Mesenchymal stem cell (in vitro differentiated cells and primary cell): ENCODE data around the gene UFD1.

Source experiments
- DNase-seq: peaks from one replicate; pipeline ENCODE4 v3.0.0-alpha.2; 2013
- H2AFZ ChIP-seq: one replicate; pipeline ENCODE4 v1.6.1; 2013; ENCODE audit warnings: low read depth, mild to moderate bottlenecking, control low read depth, inconsistent platforms, low read length, moderate library complexity
- H2AK5ac ChIP-seq: 2 replicates; pipeline ENCODE4 v1.6.1; 2013; ENCODE audit warnings: low read length, moderate library complexity, mild to moderate bottlenecking, inconsistent platforms; ENCODE audit not compliant: severe bottlenecking
- H2BK120ac ChIP-seq: one replicate; pipeline ENCODE4 v1.6.1; 2013; ENCODE audit warnings: low read depth, mild to moderate bottlenecking, inconsistent platforms, low read length, moderate library complexity
- H2BK12ac ChIP-seq, 2 experiments: one replicate each; pipeline ENCODE4 v1.6.1; 2013; ENCODE audit warnings: inconsistent platforms in 2 of 2, low read length in 2 of 2, mild to moderate bottlenecking in 2 of 2, moderate library complexity in 2 of 2, control low read depth in 1 of 2
- H2BK15ac ChIP-seq: one replicate; pipeline ENCODE4 v1.6.1; 2013; ENCODE audit warnings: mild to moderate bottlenecking, low read depth, inconsistent platforms; ENCODE audit not compliant: poor library complexity, severe bottlenecking
- H2BK5ac ChIP-seq: 2 replicates; pipeline ENCODE4 v1.6.1; 2013; ENCODE audit warnings: low read depth, mild to moderate bottlenecking, low read length, control low read depth, inconsistent platforms; ENCODE audit not compliant: poor library complexity, severe bottlenecking
- H3K14ac ChIP-seq, 2 experiments: one replicate each; pipeline ENCODE4 v1.6.1; 2013; ENCODE audit warnings: inconsistent platforms in 2 of 2, low read length in 2 of 2, control low read depth in 1 of 2, mild to moderate bottlenecking in 1 of 2, moderate library complexity in 1 of 2
- H3K18ac ChIP-seq, 2 experiments: one replicate each; pipeline ENCODE4 v1.6.1; 2013; ENCODE audit warnings: inconsistent platforms in 2 of 2, low read length in 2 of 2, control low read depth in 1 of 2, low read depth in 1 of 2, mild to moderate bottlenecking in 1 of 2
- H3K23ac ChIP-seq, 2 experiments: one replicate each; pipeline ENCODE4 v1.6.1; 2013; ENCODE audit warnings: inconsistent platforms in 2 of 2, low read length in 2 of 2, mild to moderate bottlenecking in 2 of 2, moderate library complexity in 2 of 2, control low read depth in 1 of 2
- H3K27ac ChIP-seq: 2 replicates; pipeline ENCODE4 v1.5.1; 2013; ENCODE audit warnings: mild to moderate bottlenecking, moderate library complexity, low read length, control low read depth, inconsistent platforms; ENCODE audit not compliant: poor library complexity, severe bottlenecking
- H3K27me3 ChIP-seq, 2 experiments: 2 replicates each; pipeline versions ENCODE4 v1.6.1 to v1.7.0; 2013; ENCODE audit warnings: low read length in 2 of 2, mild to moderate bottlenecking in 2 of 2, moderate library complexity in 2 of 2, control low read depth in 1 of 2, inconsistent platforms in 1 of 2; ENCODE audit not compliant: control insufficient read depth in 1 of 2, insufficient read depth in 1 of 2
- H3K36me3 ChIP-seq, 2 experiments: 2 replicates each; pipeline versions ENCODE4 v1.6.1 to v1.7.0; 2013; ENCODE audit warnings: low read length in 2 of 2, control low read depth in 1 of 2, inconsistent platforms in 1 of 2, low read depth in 1 of 2, mild to moderate bottlenecking in 1 of 2; ENCODE audit not compliant: insufficient read depth in 2 of 2, control insufficient read depth in 1 of 2
- H3K4ac ChIP-seq, 2 experiments: one replicate each; pipeline ENCODE4 v1.6.1; 2013; ENCODE audit warnings: inconsistent platforms in 2 of 2, low read length in 2 of 2, mild to moderate bottlenecking in 2 of 2, moderate library complexity in 2 of 2, control low read depth in 1 of 2, low read depth in 1 of 2
- H3K4me1 ChIP-seq: 2 replicates; pipeline ENCODE4 v1.6.1; 2013; ENCODE audit warnings: low read depth, low read length, control low read depth; ENCODE audit not compliant: control insufficient read depth, insufficient read depth
- H3K4me2 ChIP-seq: 2 replicates; pipeline ENCODE4 v1.6.1; 2013; ENCODE audit warnings: low read length, mild to moderate bottlenecking, inconsistent platforms; ENCODE audit not compliant: poor library complexity, severe bottlenecking
- H3K4me3 ChIP-seq, 2 experiments: 2 replicates each; pipeline versions ENCODE4 v1.5.1 to v1.7.0; 2013; ENCODE audit warnings: low read length in 2 of 2, mild to moderate bottlenecking in 2 of 2, control low read depth in 1 of 2, low read depth in 1 of 2; ENCODE audit not compliant: insufficient read depth in 1 of 2
- H3K79me1 ChIP-seq: replicated peaks from 2 replicates; pipeline ENCODE4 v1.6.1; 2013; ENCODE audit warnings: mild to moderate bottlenecking, control low read depth, low read length, inconsistent platforms; ENCODE audit not compliant: poor library complexity, severe bottlenecking
- H3K9ac ChIP-seq: 2 replicates; pipeline ENCODE4 v1.7.0; 2013; ENCODE audit warnings: mild to moderate bottlenecking, low read length, moderate library complexity
- H3K9me3 ChIP-seq: 2 replicates; pipeline ENCODE4 v1.7.0; 2013; ENCODE audit warnings: mild to moderate bottlenecking, low read length; ENCODE audit not compliant: control insufficient read depth
- H4K8ac ChIP-seq: one replicate; pipeline ENCODE4 v1.6.1; 2013; ENCODE audit warnings: inconsistent platforms, mild to moderate bottlenecking, low read length, moderate library complexity
- H4K91ac ChIP-seq: one replicate; pipeline ENCODE4 v1.6.1; 2013; ENCODE audit warnings: mild to moderate bottlenecking, low read length, inconsistent platforms
- WGBS: methylation state at CpG from one replicate; pipeline ENCODE4 v1.1.7; 2013; ENCODE audit warnings: mixed read lengths; 5-methylcytosine and 5-hydroxymethylcytosine counted together

The UFD1 gene

DNA sequence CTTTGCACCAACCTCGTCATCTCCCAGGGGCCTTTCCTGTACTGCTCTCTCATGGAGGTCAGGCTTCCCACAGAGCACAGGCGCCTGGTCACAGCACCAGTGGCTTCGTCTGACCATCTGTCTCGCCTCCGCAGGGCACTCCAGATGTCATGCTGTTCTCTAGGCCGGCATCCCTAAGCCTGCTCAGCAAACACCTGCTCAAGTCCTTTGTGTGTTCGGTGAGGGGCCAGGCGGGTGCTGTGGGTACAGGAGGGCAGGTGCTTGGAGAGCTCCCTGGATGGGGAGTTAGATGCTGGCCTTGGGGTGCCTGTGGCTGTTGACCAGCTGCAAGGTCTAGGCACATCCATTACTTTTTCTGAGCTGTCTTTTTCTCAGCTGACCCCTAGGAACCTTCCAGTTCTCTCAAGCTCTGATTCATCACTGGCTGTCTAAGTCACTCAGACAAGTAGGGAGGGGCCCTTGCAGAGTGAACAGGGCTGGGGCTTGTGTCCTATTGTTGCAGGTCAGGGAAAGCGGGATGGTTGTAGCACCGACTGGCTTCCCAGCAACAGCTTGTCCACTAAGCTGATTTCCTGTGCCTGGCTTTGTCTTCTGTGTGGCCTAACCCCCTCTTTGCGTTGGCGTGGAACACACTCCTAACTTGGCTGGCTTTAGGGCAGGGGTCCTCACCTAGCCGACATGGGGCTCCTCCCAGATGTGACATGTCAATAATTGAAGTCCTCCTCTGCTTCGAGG is 36.0 kb upstream of the UFD1 start:
- Histone ChIP-seq H3K4ac (no peak overlapping the region), H3K23ac (no peak overlapping the region), H3K27me3 (no peaks in the 10 kb centered on the region), H3K4me1 (no peaks in the 10 kb centered on the region), H3K9me3 (peaks cover 10% of the 10 kb centered on the region), H2AK5ac (no peak overlapping the region), H3K14ac (no peak overlapping the region), H3K4me3 (no peak overlapping the region), H3K79me1 (no peaks in the 10 kb centered on the region), H3K27ac (no peak overlapping the region), H2BK12ac (no peak overlapping the region), H4K91ac (no peak overlapping the region), H3K36me3 (peaks cover 0 to 19% of the 10 kb centered on the region in 2 experiments), H3K9ac (no peak overlapping the region), H4K8ac (peak overlapping the region; percentile 51), H2BK5ac (peak overlapping the region; percentile 39), H3K18ac (no peak overlapping the region), H3K4me2 (no peak overlapping the region), H2AFZ (no peak overlapping the region), H2BK15ac (no peak overlapping the region), H2BK120ac (no peak overlapping the region)
- 98% methylated on average over 14 of the region's 14 CpGs for WGBS
- peak; percentile 2 for DNase-seq

DNA sequence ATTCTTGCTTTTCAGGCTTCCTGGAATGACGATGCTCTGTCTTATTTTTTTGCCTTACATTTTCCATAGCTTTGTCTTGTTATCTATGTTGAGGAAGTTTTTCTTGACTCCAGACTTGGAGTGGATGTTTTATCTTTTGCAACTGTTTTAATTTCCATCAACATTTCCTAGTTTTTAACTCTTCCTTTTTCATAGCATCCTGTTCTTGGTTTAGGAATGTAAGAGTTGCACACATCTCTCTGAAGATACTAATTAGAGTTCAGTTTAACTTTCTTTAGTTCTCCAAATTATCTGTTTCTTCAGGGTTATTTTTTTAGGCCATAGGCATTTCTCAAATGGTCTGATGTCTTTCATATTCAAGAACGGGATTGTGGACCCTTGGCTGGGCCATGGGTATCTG is 34.8 kb upstream of the UFD1 start:
- no peak overlapping the region for H3K4me2 ChIP-seq
- no peak overlapping the region for H2BK15ac ChIP-seq
- WGBS: 97% methylated on average over 1 of the region's 2 CpGs
- H3K18ac ChIP-seq: no peak overlapping the region
- no peak overlapping the region for H3K4me3 ChIP-seq
- no peaks in the 10 kb centered on the region for H3K79me1 ChIP-seq
- no peak overlapping the region for H3K14ac ChIP-seq
- H3K4ac ChIP-seq: no peak overlapping the region
- H2BK120ac ChIP-seq: no peak overlapping the region
- no peak overlapping the region for H3K23ac ChIP-seq
- H2AK5ac ChIP-seq: no peak overlapping the region
- H4K91ac ChIP-seq: no peak overlapping the region
- H3K9ac ChIP-seq: no peak overlapping the region
- H2BK5ac ChIP-seq: no peak overlapping the region
- H3K36me3 ChIP-seq: peaks cover 0 to 19% of the 10 kb centered on the region in 2 experiments
- no peak overlapping the region for H2AFZ ChIP-seq
- H2BK12ac ChIP-seq: no peak overlapping the region
- no peak overlapping the region for H4K8ac ChIP-seq
- H3K27me3 ChIP-seq: no peaks in the 10 kb centered on the region
- H3K27ac ChIP-seq: no peak overlapping the region
- no peaks in the 10 kb centered on the region for H3K4me1 ChIP-seq
- H3K9me3 ChIP-seq: peaks cover 10% of the 10 kb centered on the region
- DNase-seq: no peak

DNA sequence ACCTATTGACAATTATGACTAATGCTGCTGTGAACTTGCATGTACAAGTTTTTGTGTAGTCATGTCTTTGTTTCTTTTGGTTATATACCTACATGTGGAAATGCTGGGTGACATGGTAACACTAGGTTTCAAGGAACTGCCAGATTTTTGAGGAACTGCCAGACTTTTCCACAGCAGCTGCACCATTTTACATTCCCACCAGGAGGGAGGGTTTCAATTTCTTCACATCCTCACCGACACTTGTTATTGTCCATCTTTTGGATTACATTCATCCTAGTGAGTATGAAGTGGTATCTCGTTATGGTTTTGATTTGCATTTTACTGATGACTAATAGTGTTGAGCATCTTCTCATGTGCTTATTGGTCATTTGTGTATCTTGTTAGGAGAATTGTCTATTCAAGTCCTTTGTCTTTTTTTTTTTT is 31.9 kb upstream of the UFD1 start:
- H3K18ac ChIP-seq: no peak overlapping the region
- no peak overlapping the region for H3K27ac ChIP-seq
- H4K8ac ChIP-seq: no peak overlapping the region
- H2BK120ac ChIP-seq: no peak overlapping the region
- no peak overlapping the region for H3K4ac ChIP-seq
- no peaks in the 10 kb centered on the region for H3K4me1 ChIP-seq
- no peak overlapping the region for H3K14ac ChIP-seq
- H3K9me3 ChIP-seq: peaks cover 10% of the 10 kb centered on the region
- H2AK5ac ChIP-seq: no peak overlapping the region
- no peak overlapping the region for H3K4me2 ChIP-seq
- H3K4me3 ChIP-seq: no peak overlapping the region
- H2AFZ ChIP-seq: no peak overlapping the region
- H3K79me1 ChIP-seq: no peaks in the 10 kb centered on the region
- H2BK5ac ChIP-seq: no peak overlapping the region
- H3K36me3 ChIP-seq: peaks cover 0 to 22% of the 10 kb centered on the region in 2 experiments
- H4K91ac ChIP-seq: no peak overlapping the region
- DNase-seq: no peak
- H3K23ac ChIP-seq: no peak overlapping the region
- H3K9ac ChIP-seq: no peak overlapping the region
- H3K27me3 ChIP-seq: no peaks in the 10 kb centered on the region
- 100% methylated on average over 1 of the region's 2 CpGs for WGBS
- H2BK12ac ChIP-seq: no peak overlapping the region
- no peak overlapping the region for H2BK15ac ChIP-seq

DNA sequence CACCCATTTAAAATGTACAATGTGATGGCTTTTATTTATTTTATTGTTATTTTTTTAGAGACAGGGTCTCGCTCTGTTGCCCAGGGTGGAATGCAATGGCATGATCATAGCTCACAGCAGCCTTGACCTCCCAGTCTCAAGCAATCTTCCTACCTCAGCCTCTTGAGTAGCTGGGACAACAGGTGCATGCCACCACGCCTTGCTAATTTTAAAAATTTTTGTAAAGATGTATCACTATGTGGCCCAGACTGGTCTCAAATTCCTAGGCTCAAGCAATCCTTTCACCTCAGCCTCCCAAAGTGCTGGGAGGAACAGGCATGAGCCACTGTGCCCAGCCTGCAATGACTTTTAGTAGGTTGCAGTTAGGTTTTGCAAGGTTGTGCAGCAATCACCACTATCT is 30.9 kb upstream of the UFD1 start:
- H3K27me3 ChIP-seq: no peaks in the 10 kb centered on the region
- no peak for DNase-seq
- no peak overlapping the region for H2BK120ac ChIP-seq
- no peak overlapping the region for H3K23ac ChIP-seq
- peaks cover 0 to 23% of the 10 kb centered on the region in 2 experiments for H3K36me3 ChIP-seq
- no peak overlapping the region for H3K4ac ChIP-seq
- H4K8ac ChIP-seq: no peak overlapping the region
- no peak overlapping the region for H2AK5ac ChIP-seq
- no peak overlapping the region for H3K4me2 ChIP-seq
- H3K79me1 ChIP-seq: no peaks in the 10 kb centered on the region
- no peak overlapping the region for H3K14ac ChIP-seq
- H2BK12ac ChIP-seq: no peak overlapping the region
- H3K4me1 ChIP-seq: no peaks in the 10 kb centered on the region
- no peak overlapping the region for H4K91ac ChIP-seq
- no peak overlapping the region for H2BK5ac ChIP-seq
- peaks cover 10% of the 10 kb centered on the region for H3K9me3 ChIP-seq
- H3K9ac ChIP-seq: no peak overlapping the region
- no peak overlapping the region for H3K27ac ChIP-seq
- 86% methylated on average over 1 of the region's 2 CpGs for WGBS
- no peak overlapping the region for H2BK15ac ChIP-seq
- H2AFZ ChIP-seq: no peak overlapping the region
- no peak overlapping the region for H3K4me3 ChIP-seq
- no peak overlapping the region for H3K18ac ChIP-seq
